ENCODE data around the gene PTBP3. TPM values are rescaled to one million over a fixed set of nuclear protein-coding genes. Genes with fewer than 3 reads are reported as not detected.

PTBP3 gene
- total and polyA plus RNA-seq, 2 donors (not counting 1 experiment from before 2014, with no cell fraction given): 16.7 to 28.7 TPM

GRCh38 chr9:112295174-112295573 is 38.2 kb downstream of the PTBP3 start:
- Histone ChIP-seq H3K9ac (ENCODE audit: insufficient read depth, low read length) (no peak overlapping the region), H3K4me1 (ENCODE audit: control insufficient read depth, extremely low read depth, insufficient read depth, low read length) (peaks cover 5% of the 10 kb centered on the region), H3K27ac (ENCODE audit: insufficient read depth, low read length) (no peak overlapping the region), H2AFZ (ENCODE audit: low read length) (no peak overlapping the region), H3K4me2 (ENCODE audit: extremely low read depth, insufficient read depth, low read length) (no peak overlapping the region), H3K9me3 (ENCODE audit: control insufficient read depth, insufficient read depth, low read depth, low read length) (no peaks in the 10 kb centered on the region), H3K4me3 (replicated peaks in 1 of 4; ENCODE audit: control extremely low read depth in 1 of 4, insufficient read depth in 1 of 4, low read depth in 3 of 4, low read length in 4 of 4) (no peak overlapping the region), H3K27me3 (ENCODE audit: control insufficient read depth, insufficient read depth, low read length) (no peaks in the 10 kb centered on the region), H3K79me2 (ENCODE audit: control insufficient read depth, insufficient read depth, low read length) (peaks cover 41% of the 10 kb centered on the region), H3K36me3 (ENCODE audit: control insufficient read depth, insufficient read depth, low read length) (peaks cover 2% of the 10 kb centered on the region), H4K20me1 (ENCODE audit: control insufficient read depth, extremely low read depth, insufficient read depth, low read length) (no peaks in the 10 kb centered on the region)
- DNase-seq (ENCODE audit: low read depth in 2 of 2): no peak
- TF ChIP-seq, protein P1, sequence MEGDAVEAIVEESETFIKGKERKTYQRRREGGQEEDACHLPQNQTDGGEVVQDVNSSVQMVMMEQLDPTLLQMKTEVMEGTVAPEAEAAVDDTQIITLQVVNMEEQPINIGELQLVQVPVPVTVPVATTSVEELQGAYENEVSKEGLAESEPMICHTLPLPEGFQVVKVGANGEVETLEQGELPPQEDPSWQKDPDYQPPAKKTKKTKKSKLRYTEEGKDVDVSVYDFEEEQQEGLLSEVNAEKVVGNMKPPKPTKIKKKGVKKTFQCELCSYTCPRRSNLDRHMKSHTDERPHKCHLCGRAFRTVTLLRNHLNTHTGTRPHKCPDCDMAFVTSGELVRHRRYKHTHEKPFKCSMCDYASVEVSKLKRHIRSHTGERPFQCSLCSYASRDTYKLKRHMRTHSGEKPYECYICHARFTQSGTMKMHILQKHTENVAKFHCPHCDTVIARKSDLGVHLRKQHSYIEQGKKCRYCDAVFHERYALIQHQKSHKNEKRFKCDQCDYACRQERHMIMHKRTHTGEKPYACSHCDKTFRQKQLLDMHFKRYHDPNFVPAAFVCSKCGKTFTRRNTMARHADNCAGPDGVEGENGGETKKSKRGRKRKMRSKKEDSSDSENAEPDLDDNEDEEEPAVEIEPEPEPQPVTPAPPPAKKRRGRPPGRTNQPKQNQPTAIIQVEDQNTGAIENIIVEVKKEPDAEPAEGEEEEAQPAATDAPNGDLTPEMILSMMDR (conservative IDR thresholded peaks at IDR 0.05 in 1 of 2, IDR thresholded peaks at IDR 0.05 in 1 of 2; ENCODE audit: low read depth in 1 of 2, low read length in 2 of 2): no peak
- no peak for TF ChIP-seq EZH2 (IDR thresholded peaks at IDR 0.05; ENCODE audit: low read length, missing control alignments)

GRCh38 chr9:112288029-112288428 is 45.4 kb downstream of the PTBP3 start:
- Histone ChIP-seq H3K4me1 (ENCODE audit: control insufficient read depth, extremely low read depth, insufficient read depth, low read length) (no peaks in the 10 kb centered on the region), H3K36me3 (ENCODE audit: control insufficient read depth, insufficient read depth, low read length) (no peaks in the 10 kb centered on the region), H3K9ac (ENCODE audit: insufficient read depth, low read length) (no peak overlapping the region), H3K9me3 (ENCODE audit: control insufficient read depth, insufficient read depth, low read depth, low read length) (no peaks in the 10 kb centered on the region), H4K20me1 (ENCODE audit: control insufficient read depth, extremely low read depth, insufficient read depth, low read length) (no peaks in the 10 kb centered on the region), H3K79me2 (ENCODE audit: control insufficient read depth, insufficient read depth, low read length) (peaks cover 11% of the 10 kb centered on the region), H3K4me2 (ENCODE audit: extremely low read depth, insufficient read depth, low read length) (no peak overlapping the region), H3K27me3 (ENCODE audit: control insufficient read depth, insufficient read depth, low read length) (no peaks in the 10 kb centered on the region), H2AFZ (ENCODE audit: low read length) (no peak overlapping the region), H3K27ac (ENCODE audit: insufficient read depth, low read length) (no peak overlapping the region), H3K4me3 (replicated peaks in 1 of 4; ENCODE audit: control extremely low read depth in 1 of 4, insufficient read depth in 1 of 4, low read depth in 3 of 4, low read length in 4 of 4) (no peak overlapping the region)
- TF ChIP-seq EZH2 (IDR thresholded peaks at IDR 0.05; ENCODE audit: low read length, missing control alignments): no peak
- TF ChIP-seq, protein P1 (conservative IDR thresholded peaks at IDR 0.05 in 1 of 2, IDR thresholded peaks at IDR 0.05 in 1 of 2; ENCODE audit: low read depth in 1 of 2, low read length in 2 of 2): no peak
- DNase-seq (ENCODE audit: low read depth in 2 of 2): peak in 1 of 2 donors; percentile 49

DNA sequence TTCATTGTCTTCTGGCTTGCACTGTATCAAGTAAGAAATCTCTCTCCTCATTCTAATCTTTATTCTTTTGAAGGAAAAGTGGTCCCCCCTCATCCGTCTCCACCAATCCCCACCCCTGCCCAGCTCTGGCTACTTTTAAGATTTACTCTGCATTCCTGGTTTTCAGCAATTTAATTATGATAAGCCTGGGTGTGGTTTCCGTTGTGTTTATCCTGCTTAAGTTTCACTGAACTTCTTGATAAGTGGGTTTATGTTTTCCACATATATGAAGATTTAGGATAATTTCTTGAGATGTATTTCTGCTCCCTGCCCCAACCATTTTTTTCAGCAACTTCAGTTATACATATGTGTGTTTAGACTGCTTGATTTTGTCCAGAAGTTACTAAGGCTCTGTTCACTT is 46.5 kb downstream of the PTBP3 start:
- no peaks in the 10 kb centered on the region for H3K9me3 ChIP-seq (ENCODE audit: control insufficient read depth, insufficient read depth, low read depth, low read length)
- no peak overlapping the region for H3K9ac ChIP-seq (ENCODE audit: insufficient read depth, low read length)
- no peak overlapping the region for H3K4me3 ChIP-seq (replicated peaks in 1 of 4; ENCODE audit: control extremely low read depth in 1 of 4, insufficient read depth in 1 of 4, low read depth in 3 of 4, low read length in 4 of 4)
- H3K36me3 ChIP-seq (ENCODE audit: control insufficient read depth, insufficient read depth, low read length): no peaks in the 10 kb centered on the region
- peaks cover 6% of the 10 kb centered on the region for H3K79me2 ChIP-seq (ENCODE audit: control insufficient read depth, insufficient read depth, low read length)
- TF ChIP-seq, protein P1 (conservative IDR thresholded peaks at IDR 0.05 in 1 of 2, IDR thresholded peaks at IDR 0.05 in 1 of 2; ENCODE audit: low read depth in 1 of 2, low read length in 2 of 2): no peak
- no peak for TF ChIP-seq EZH2 (IDR thresholded peaks at IDR 0.05; ENCODE audit: low read length, missing control alignments)
- no peak overlapping the region for H3K4me2 ChIP-seq (ENCODE audit: extremely low read depth, insufficient read depth, low read length)
- no peaks in the 10 kb centered on the region for H3K27me3 ChIP-seq (ENCODE audit: control insufficient read depth, insufficient read depth, low read length)
- H3K4me1 ChIP-seq (ENCODE audit: control insufficient read depth, extremely low read depth, insufficient read depth, low read length): no peaks in the 10 kb centered on the region
- H3K27ac ChIP-seq (ENCODE audit: insufficient read depth, low read length): no peak overlapping the region
- H2AFZ ChIP-seq (ENCODE audit: low read length): no peak overlapping the region
- H4K20me1 ChIP-seq (ENCODE audit: control insufficient read depth, extremely low read depth, insufficient read depth, low read length): no peaks in the 10 kb centered on the region
- peak in 1 of 2 donors; percentile 2 for DNase-seq (ENCODE audit: low read depth in 2 of 2)

All from fibroblast of lung (primary cell).